CD1c-positive myeloid dendritic cell (primary cell): ENCODE results near the gene INF2.
A peak's percentile ranks its signal among the peaks of the same experiment; 100 is the strongest.

Source experiments
- DNase-seq: peaks from one replicate; pipeline ENCODE4 v3.0.0-alpha.2; 2016; ENCODE audit errors: extremely low spot score

The INF2 gene

DNA sequence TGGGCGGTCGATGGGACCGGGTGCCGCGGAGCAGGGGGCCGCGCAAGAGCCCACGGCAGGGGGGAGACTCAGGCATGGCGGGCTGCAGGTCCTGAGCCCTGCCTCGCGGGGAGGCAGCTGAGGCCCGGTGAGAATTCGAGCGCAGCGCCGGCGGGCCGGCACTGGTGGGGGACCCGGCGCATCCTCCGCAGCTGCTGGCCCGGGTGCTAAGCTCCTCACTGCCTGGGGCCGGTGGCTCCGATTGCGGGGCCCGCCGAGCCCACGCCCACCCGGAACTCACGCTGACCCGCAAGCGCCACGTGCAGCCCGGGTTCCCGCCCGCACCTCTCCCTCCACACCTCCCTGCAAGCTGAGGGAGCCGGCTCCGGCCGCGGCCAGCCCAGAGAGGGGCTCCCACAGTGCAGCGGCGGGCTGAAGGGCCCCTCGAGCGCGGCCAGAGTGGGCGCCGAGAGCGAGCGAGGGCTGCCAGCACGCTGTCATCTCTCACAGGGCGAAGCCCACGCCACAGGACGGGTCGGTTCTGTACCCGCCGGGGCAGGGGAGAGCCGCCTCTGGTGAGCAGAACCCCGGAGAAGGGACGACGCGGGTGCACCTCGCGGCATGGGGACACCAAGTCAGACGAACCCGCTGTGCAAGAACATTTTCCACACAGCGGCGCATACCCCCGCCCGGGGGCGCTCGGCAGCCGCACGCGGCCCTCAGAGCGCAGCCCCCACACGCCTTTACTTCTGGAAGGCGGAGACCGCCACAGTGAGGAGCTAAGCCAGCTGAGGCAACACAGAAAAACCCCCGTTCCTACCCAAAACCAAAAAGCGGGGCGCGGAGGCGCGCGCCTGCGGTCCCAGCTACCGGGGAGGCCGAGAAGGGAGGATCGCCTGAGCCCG lies 62.4 kb downstream of the INF2 start:
- no peak for DNase-seq

GRCh38 chr14:104752423-104752734 lies 63.0 kb downstream of the INF2 start:
- no peak for DNase-seq

DNA sequence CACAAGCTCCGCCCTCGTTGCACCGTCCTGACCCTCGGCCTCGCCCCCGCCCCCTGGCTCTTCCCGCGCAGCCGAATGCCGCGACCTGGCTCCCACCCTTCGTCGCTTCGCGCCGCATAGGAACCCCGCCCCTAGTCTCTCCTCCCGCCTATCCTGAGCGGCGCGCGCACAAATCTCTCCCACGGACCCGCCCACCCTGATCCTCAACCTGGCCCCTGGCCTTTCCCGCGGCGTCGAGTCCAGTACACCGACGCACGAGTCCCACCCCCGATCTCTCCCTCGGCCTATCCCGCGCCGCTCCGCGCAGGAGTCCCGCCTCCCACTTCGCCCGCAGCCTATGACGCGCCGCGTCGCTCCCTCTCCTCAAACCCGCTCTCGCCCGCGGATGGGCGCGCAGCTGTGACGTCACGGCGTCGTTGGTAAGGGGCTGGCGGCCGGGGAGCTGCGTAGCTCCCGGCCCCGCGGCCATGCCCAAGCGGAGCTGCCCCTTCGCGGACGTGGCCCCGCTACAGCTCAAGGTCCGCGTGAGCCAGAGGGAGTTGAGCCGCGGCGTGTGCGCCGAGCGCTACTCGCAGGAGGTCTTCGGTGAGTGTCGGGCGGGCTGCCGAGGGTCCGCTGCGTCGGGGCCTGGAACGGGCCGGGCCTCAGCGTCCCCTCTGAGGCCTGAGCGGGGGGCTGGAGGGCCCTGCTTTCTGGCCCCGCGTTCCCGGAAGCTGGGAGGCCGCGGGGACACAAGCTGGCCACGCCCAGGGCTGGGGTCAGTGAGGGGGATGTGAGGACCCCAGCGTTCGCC lies 63.5 kb downstream of the INF2 start, which contains the start of gene SIVA1:
TSS of gene SIVA1 (plus strand) at position 413 of the 793 bp plus-strand sequence. CDS start at position 468, 55 bp downstream.
- peak; percentile 100 for DNase-seq

DNA sequence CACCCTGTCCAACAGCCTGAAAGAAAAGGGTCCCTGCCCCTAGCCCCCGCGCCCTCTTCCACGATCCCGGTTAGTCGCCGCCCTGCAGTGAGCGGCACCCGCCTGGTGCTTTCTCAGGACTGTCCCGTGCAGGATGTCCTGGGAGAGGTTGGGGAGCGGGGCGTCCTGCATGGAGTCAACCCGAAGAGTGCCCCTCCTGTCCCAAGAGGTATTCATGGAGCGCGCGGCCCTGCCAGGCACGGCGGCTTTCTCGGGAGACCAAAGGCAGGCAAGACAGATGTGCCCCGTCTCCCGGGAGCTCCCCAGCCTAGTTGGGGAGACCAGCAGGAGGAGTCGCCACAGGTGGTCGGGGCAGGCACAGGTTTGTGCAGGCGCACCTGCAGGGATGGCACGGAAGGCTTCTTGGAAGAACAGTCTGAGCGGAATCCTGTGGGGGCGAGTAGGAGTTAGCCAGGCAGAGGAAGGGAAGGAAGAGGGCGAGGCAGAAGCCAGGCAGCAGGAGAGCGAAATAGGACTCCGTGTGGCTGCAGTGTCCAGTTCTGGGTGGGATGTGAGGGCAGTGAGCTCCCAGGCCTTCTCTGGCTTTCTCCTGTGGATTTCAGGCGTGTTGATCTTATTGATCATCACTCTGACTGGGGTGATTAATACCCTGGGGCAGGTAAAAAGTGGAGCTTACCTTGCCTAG lies 64.3 kb downstream of the INF2 start:
- DNase-seq = no peak

DNA sequence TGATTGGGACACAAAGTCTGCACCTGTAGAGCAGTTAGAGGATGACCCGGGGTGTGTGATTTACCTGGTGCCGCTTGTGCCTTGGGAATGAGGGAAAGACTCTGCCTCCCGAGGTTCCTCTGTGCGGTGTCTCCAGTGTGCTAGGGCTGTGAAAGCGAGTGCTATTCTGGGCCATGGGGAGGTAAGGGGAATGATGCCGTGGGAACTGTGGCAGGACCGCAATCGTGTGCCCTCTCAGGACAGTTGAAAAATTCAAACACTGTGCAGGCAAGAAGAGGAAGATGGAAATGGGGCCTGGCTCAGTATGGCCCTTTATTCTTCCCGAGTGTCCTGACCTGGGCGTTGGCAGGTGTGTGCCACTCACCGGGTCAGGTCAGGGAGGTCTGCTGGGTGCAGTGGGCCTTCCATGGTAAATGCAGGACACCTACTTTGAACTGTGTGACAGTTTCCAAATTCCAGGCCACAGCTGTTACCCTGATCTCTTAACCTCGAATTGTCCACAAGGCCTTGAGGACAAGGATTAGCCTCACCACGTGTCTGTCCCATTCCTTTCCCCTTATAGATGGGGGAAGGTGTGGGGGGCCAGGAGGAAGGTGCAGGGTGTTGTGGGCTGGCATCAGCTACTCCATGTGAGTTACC lies 64.9 kb downstream of the INF2 start:
- no peak for DNase-seq

GRCh38 chr14:104755621-104756020 lies 66.2 kb downstream of the INF2 start:
- DNase-seq = no peak

DNA sequence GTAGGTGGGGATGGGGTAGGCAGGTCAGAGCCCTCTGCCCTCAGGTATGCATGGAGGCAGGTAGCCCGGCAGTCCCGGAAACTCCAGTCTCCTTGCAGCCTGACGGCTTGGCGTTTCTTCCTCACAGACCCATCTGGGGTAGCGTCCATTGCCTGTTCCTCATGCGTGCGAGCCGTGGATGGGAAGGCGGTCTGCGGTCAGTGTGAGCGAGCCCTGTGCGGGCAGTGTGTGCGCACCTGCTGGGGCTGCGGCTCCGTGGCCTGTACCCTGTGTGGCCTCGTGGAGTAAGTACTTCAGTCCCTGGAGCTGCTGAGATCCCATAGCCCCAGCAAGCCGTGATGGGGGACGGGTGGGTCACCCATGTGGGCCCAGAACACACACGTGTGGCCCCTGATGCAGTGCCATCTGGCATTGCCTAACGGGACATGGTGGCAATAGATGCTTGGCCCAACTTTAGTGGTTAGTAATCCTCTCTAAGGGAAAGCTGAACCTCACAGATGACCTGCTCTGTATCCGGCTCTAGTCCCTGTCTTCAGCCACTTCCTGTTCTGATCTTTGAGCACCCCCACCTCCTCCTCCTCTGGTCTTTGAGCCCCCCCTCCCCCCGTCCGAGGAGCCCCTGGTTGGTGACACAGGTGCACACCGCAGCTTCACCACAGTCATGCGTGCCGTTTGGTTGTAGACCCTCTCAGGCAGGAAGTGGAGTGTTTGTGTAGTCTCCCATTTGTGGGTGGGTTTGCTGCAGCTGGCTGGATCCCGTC lies 67.2 kb downstream of the INF2 start:
- DNase-seq = no peak

GRCh38 chr14:104757238-104757585 lies 67.8 kb downstream of the INF2 start:
- DNase-seq = no peak

GRCh38 chr14:104757681-104758392 lies 68.4 kb downstream of the INF2 start:
- DNase-seq = no peak

- DNase-seq = no peak
Measured at GRCh38 chr14:104758981-104759969, 69.9 kb downstream of the INF2 start.

DNA sequence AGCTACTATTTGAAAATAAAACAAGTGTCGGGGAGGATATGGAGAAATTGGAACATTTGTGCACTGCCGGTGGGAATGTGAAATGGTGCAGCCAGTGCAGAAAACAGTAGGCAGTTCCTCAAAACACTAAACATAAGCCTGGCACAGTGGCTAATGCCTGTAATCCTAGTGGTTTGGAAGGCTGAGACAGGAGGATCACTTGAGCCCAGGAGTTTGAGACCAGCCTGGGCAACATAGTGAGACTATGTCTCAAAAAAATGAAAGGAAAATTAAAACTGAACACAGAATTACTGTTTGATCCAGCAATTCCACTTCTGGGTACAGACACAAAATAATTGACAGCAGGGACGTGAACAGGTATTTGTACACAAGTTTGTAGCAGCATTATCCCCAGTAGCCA lies 76.1 kb downstream of the INF2 start:
- DNase-seq = no peak

- no peak for DNase-seq
Measured at GRCh38 chr14:104766256-104766862, 76.9 kb downstream of the INF2 start.

DNA sequence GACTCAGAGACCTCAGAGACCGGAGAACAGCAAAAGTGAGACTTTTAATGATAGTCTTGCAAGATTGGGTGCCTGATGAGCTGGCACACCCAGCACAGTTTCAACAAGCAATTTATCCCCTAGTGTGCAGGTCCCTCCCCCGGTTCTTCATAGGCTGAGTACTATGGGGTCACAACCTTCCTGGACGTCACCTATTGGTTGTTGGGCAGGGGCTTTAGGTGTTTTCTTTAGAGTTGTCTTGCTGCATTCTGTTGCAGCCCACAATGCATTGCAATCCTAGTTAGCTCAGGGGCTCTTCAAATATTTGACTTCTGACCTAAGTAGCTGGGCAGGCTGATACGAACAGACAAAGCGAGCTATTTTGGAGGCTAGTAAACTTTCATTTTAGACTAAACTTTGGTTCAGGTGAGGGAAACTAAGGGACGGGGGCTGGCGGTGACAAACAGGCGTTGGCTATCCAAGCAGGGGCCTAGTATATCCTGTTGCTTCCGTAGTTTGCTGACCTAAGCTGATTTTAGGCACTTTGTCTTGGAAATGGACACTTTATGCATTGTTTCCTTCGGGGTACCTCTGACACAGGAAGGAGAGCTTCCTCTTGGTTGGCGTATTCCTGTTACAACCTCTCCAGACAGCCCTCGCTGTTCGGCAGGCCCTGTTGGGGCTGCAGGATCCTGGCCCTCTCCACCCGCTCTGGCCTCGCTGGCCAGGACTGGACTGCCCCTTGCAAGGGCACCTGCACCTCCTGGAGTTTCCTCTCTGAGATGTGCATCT lies 77.6 kb downstream of the INF2 start:
- DNase-seq = no peak

- no peak for DNase-seq
Measured at GRCh38 chr14:104767634-104767918, 78.2 kb downstream of the INF2 start.

DNA sequence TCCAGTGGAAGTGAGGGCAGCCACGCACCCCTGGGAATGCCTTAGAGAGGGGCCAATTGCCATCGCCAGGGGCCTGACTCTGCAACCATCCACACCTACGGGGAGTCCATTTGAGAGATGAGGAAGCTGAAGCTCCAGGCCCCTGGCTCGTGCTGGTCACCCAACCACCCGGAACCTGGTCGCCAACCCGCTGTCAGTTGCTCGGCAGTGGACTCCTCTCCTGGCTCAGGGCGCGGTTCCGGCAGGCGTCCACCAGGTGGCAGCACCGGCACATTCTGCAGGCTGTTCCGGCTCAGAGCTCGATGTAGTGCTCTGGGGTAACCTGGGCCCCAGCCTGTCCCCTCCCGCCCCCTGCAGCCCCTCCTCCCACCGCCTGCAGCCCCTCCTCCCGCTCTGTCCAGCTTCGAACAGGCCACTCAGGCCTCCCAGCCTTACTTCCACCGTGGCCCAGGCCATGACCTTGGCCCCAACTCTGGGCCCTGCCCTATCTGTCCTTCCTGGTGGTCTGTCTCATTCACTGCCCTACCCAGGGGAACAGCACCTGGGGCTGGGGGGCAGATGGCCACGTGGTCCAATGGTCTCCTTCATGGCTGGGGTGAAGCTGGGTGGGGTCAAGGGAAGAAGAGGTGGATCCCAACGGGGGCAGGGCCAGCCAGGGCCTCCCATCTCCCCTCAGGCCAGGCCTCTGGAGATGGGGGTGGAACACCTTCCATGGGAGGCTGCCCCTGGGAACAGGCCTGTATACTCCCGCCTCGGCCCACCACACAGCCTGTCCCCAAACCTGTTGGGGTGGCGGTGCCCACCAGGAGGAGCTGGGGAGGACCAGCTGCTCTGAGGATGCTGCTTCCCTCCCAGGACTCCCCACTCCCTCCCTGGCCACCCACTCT lies 79.3 kb downstream of the INF2 start:
- peak; percentile 92 for DNase-seq

GRCh38 chr14:104769324-104770071 lies 80.1 kb downstream of the INF2 start:
- no peak for DNase-seq
